COLO668 (cell line): ENCODE results near the gene CCM2L.
A peak's percentile ranks its signal among the peaks of the same experiment; 100 is the strongest.

ENCODE experiments used
- DNase-seq: peaks from one replicate; lab custom pipeline; 2025; ENCODE audit not compliant: unreplicated experiment; lab: John Stamatoyannopoulos, UW

Gene CCM2L

DNA sequence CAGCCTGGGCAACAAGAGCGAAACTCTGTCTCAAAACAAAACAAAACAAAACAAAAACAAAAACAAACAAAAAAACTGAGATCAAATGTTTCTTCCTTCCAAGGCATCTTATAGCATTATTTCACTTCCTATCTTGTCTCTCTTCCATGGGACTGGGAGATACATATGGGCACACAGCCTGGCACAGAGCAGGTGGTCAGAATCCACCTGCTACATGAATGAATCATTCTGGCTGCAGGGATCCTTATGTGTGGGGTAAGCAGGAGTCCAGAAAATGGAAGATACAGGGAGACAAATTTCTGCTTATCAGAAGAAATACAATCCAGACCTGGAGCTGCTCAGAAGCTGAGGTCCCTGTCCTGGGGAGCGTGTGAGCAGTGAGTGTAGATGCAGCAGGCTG is 18.2 kb upstream of the CCM2L start:
- no peak for DNase-seq

DNA sequence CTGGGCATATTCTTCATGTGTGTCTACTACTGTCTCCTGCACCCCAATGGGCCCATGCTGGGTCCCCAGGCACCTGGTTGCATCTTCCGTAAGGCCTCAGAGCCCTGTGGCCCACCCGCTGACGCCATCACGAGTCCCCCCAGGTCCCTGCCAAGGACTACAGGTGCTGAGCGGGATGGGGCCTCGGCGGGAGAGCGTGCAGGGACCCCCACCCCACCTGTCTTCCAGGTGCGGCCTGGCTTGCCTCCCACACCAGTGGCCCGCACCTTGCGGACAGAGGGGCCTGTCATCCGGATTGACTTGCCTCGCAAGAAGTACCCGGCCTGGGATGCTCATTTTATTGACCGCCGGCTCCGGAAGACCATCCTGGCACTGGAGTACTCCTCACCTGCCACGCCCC is 13.2 kb upstream of the CCM2L start:
- DNase-seq = no peak

DNA sequence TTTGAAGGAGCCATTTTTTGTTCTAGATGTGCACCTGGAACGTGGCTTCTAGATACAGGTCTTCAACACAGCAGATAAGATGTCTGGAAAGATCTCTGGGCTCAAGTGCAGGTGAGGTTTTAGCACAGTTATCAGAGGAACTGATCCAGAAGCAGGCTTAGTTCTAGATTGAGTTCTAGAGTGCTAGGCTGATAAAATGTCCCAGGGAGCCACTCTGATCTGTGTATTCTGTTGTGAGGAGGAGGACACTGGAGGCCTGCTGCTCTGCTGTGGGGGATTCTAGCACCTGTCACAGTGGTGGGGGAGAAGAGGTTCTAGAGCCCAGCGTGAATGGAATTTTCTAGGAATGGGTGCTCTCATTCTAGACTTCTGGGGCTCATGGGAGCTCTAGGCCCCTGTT is 12.0 kb upstream of the CCM2L start:
- DNase-seq = no peak

DNA sequence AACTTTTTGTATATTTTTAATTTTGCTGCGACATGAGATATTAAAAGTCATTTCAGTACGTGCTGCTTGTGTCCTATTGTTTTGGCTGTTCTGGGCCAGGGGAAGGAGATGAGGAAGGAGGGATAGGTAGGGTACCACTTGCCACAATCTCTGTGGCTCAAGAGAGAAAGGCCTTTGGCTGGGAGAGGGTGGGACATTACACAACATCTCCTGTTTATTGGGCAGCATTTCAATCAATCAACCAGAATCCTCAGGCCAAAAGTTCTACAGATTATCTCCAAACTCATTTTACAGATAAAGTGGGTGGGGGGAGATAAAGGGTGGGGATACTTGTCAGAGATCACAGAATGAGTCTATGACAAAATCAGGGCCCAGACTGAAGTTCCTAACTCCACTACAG is 6.9 kb upstream of the CCM2L start:
- DNase-seq = no peak

DNA sequence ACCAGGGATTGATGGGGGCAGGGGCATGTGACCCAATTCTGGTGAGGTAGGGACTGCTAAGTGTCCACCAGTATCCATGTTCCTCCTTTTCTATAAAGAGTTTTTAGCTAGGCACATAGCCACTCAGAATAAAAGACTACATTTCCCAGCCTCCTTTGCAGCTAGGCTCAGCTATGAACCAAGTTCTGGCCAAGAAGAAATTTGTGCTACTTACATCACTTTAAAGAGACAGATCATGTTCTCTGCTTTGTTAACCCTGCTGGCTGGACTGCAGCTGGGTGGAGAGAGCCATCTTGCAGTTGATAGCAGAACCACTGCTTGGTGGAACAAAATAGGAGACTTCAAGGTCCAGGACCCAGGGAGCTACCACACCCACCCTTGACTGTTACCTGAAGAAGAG is 5.3 kb upstream of the CCM2L start:
- DNase-seq = no peak

DNA sequence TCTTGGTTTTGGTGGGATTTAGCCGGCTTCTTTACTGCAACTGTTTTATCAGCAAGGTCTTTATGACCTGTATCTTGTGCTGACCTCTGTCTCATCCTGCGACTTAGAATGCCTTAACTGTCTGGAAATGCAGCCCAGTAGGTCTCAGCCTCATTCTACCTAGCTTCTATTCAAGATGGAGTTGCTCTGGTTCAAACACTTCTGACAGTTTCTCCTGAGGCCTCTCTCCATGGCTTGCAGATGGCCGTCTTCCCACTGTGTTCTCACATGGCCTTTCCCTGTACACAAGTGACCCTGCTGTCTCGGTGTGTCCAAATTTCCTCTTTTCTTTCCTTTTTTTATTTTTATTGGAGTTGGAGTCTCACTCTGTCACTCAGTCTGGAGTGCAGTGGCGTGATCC is 4.2 kb upstream of the CCM2L start:
- DNase-seq = no peak

DNA sequence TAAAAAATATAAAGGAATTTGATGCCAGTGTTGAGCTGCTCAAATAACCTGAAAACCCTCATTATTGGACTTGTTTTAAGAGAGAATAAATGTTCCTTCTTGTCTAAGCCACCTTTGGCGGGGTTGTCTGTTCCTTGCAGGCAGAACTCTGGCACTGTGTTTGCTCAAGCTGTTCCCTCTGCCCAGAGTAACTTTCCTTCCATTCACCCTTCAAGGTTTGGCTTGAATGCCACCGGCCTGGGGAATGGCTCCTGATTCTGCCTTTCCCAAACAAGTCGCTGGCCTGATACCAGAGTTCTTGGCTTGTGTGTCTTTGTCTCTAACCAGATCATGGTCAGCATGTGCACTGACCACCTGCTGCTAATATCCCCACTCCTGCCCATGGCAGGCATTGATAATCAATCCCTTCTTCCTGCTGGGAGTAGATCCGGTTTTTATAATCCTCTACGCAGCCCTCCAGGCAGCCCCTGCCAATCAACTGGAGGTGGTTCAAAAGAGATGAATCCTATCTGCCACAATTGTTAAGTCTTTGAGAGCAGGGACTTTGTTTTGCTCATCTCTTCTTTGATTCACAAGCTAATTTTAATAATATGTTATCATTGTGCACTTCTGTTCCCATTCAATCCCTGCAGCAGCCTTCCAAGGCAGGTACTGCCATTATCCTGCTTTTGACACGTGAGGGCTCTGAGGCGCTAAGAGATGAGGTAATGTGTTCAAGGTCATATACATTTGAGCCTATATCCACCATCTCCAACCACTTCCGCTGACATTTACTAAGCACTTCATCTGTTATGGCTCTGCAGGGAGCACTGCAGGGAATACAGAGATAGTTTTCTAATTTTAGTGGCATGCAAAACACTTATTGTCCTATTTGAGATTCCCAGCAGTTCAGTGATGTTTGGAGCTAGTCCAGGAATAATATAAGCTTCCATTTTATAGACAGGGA is 3.1 kb upstream of the CCM2L start:
- DNase-seq = no peak

DNA sequence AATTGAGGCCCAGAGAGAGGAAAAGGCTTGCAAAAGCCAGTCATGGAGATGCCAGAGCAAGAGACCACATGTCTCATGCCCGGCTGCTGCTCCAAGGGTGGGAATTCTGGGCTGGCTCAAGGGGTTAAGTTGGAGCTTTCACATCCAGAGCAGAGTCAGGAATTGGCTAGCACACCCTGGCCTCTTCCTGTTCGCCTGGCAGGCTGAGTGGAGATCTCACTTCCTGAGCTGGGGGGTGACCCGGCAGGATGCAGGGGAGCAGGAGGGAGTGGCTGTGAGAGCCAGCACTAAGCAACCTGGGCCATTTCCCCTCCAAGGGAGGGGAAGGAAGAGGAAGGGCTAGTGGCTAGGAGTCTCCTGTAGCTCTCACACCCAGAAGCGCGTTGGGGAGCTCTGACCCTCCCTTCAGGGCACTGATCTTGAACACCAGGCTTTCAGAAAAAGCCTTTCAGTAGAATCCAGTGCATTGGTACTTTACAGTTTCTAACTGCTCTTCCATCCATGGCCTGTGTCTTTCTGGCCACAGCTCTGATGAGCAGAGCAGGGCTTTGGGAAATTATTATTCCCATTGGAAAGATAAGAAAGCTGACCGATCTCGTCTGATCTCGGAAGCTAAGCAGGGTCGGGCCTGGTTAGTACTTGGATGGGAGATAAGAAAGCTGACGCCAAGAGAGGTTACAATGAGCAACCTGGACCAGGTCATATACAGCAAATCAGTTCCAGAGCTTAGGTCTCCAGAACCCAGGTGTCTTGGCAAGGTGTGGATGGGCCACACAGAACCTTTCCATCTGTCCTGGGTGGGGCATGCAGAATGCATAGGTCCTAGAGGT is 2.2 kb upstream of the CCM2L start:
- DNase-seq = no peak

DNA sequence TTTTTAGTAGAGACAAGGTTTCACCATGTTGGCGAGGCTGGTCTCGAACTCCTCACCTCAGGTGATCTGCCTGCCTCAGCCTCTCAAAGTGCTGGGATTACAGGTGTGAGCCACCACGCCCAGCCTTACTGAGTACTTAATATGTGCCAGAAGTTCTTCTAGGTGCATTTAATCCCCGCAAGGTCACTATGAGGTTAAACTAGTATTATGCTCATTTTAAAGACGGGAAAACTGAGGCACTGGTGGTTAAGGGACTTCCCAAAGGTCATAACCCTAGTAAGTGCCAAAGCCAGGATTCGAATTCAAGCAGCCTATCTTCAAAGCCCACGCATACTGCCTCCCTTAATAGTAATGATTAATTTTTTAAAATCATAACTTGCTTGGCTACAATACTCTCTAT is 674 bp upstream of the CCM2L start:
- no peak for DNase-seq

DNA sequence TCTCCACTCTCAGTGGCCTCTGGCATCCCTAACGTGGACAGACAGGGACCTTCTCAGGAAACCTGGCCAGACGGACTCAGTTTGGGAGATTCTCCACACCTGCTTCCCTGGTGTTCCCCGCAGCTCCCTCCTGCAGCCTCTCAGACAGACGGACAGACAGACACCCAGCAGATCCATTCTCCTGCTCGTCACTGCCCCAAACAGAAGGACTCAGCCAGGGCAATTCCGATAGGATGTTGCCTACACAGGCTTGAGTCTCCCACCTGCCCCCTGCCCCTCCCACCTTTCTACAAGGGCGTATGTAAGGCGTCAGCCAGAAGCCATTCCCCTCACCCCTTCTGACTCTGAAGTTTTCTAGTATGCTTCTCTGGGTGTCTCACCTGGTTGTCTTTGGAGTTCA is 428 bp downstream of the CCM2L start:
- DNase-seq = no peak

DNA sequence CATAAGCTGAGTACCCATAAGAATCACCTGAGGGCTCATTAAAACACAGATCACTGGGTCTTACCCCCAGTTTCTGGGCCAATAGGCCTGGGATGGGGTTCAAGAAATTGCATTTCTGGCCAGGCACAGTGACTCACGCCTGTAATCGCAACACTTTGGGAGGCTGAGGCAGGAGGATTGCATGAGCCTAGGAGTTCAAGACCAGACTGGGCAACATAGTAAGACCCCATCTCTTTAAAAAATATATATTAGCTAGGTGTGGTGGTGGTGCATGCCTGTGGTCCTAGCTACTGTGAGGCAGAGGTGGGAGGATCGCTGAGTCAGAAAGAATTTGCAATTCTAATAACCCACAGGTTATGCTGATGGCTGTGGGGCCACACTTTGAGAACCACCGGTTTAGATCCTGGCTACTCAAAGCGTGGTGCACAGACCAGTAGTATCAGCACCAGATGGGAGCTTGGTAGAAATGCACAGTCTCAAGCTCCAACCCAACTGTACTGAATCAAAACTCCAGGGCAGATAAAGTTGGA is 2.0 kb downstream of the CCM2L start:
- DNase-seq = no peak

DNA sequence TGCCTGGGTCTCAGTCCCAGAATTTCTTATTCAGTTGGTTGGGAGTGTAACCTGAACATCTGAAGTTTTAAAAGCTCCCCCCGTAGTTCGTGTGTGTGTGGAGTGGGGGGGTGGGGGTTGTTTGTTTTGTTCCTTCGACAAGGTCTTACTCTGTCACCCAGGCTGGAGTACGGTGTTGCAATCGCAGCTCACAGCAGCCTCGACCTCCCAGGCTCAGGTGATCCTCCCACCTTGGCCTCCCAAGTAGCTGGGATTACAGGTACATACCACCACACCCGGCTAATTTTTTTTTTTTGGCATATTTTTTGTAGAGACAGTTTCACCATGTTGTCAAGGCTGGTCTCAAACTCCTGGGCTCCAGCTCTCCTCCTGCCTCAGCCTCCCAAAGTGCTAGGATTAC is 3.1 kb downstream of the CCM2L start:
- DNase-seq = no peak

DNA sequence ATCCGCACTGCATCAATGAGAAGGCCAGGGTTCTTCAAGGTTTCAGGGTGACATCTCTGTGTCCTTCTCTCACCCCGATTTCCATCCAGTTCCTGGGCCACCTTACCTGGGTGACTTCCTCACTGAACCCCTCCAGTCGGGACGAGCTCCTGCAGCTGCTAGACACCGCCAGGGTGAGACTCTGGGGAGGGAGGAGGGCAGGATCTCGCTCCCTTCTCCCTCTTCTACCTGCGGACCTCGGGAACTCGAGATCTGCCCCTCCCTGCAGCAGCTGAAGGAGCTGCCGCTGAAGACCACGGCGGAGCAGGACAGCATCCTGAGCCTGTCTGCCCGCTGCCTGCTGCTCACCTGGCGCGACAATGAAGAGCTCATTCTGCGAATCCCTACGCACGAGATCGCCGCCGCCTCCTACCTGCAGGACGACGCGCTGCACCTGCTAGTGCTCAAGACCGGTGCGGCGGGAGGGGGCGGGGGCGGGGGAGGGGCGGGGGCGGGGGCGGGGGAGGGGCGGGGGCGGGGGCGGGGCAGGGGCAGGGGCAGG is 7.5 kb downstream of the CCM2L start:
- DNase-seq = peak; percentile 95

DNA sequence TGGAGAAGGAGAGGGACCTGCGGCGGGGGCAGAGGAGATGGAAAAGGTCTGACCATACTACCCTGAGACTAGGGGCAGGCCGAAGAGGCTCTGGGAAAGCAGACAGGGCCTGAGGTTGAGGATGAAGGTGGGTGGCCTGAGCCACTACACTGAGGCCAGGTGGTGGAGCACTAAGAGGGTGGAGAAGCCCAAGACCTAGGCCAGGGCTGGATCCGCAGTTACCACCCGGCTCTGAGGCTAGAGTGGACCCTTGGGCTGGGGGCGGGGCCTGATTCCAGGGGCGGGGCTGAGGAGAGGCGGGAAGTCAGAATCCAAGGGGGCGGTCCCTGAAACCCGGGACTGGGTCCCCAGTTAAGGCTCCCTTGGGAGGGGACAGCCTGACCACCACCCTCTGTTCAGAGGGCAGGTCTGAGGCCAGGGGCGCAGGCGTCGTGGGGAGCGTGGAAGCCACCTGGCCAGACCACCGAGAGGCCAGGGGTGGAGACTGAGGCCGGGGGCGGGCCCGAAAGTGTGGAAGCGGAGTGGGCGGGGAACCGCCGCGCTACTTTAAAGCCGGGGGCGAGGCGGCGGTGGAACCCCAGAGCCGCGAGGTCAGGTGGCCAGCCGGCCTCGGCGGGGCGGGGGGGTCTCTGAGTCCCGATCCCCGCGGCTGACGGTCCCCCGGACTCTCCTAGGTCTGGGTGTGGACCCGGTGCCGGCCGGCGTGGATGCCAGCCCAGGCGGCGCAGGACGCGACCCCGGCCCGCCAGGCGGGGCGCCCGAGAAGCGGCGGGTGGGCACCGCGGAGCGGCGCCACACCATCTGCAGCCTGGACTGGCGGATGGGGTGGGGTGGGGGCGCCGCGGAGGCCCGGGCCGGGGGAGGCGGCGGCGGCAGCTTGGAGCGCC is 8.3 kb downstream of the CCM2L start:
- DNase-seq = peak; percentile 89

DNA sequence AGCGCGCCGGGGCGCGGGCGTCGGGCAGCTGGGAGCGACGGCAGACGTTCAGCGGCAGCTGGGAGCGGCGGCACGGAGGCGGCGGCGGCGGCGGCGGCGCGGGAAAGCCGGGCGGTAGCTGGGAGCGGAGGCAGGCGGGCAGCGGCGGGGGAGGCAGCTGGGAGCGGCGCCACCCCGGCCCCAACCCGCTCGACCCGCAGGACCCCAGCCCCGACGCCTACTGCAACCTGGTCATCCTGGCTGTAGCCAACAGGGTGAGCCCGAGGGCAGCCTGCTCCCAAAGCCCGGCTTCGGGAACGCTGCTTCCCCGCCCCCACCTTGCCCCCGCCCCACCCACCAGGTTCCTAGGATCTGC is 8.9 kb downstream of the CCM2L start:
- peak; percentile 76 for DNase-seq

DNA sequence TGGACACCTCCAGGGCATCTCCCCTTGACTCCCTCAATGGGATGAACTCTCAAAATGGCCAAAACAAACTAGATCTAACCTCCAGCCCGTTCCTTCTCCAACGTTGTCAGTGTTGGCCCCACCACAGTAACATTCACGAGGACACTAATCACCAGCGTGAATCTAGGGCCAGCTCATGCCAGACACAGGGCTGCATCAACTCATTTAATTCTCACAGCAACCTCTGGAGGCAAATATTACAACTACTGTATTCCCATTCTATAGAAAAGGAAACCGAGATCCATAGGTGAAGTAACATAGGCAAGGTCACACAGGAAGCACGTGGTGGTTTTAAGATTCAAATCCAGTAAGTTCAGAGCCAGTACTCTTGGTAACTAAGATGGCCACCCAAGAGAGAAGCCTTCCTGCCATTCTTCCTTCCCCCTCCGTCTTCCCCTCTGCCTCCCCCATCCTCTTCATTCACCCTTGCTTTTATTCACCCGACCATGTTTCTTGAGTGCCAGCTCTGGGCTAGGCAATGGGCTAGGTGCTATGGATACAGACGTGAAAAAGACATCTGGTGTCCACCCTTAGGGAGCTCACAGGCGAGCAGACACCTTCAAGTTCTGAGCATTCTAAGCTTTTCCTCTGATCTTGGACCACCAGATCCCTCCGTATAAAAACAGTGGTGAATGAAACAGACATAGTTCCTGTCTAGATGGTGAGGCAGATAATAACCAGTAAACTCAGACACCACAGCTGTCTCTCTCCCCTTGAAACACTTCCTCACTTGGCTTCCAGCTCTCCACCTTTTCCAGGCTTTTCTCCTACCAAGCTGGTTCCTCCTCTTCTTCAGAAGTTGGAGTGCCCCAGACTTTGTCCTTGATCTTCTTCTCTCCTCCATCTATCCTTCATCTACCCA is 9.6 kb downstream of the CCM2L start:
- no peak for DNase-seq

DNA sequence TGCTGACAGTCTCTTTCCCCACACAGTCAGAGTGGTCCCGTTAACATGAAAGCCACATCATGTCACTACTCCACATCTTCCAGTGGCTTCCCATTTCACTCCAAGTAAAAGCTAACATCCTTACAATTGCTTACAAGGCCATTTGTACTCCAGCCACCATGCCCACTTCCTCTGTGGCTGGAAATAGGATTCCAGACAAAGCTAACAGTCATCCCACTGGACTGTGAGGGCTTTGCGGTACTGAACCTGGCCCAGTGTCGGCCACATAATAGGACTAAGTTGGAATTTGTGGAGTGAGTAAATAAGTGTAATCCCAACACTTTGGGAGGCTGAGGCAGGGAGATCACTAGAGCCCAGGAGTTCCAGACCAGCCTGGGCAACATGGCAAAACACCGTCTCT is 10.9 kb downstream of the CCM2L start:
- DNase-seq = no peak

DNA sequence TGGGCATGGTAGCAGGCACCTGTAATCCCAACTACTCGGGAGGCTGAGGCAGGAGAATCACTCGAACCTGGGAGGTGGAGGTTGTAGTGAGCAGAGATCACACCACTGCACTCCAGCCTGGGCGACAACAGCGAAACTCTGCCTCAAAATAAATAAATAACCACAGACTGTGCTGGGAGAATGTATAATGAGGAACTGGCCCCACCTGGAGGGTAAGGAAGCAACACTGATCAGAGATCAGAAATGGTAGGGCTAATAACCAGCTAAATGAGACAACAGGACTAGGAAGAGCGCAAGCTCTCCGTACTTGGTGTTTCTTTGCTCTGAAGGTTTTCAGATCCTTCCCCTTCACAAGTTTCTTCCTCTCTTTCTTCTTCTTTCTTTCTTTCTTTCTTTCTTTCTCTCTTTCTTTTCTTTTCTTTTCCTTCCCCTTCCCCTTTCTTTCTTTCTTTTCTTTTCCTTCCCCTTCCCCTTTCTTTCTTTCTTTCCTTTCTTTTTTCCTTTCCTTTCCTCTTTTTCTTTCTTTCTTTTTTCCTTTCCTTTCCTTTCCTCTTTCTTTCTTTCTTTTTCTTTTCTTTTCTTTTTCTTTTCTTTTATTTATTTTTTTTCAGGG is 14.6 kb downstream of the CCM2L start:
- no peak for DNase-seq

DNA sequence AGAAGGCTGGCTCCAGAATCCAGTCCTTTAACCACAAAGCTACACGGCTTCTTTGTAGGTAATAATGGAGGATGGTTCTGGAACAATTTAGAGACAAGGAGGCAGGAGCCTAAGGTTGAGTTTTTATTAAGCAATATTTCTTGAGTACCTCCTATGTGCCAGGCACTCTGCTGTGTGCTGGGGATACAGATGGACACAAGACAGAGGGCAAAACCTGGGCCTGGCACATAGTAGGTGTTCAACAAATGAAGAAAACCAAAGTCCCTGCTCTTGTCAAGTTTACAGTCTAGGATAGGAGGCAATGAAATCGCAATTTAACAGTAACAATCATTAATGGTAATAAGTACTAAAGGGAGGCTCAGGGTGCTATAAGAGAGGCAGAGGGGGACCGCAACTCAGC is 17.4 kb downstream of the CCM2L start:
- DNase-seq = no peak
